GM21526 (cell line): ENCODE data around the gene PRDM11.

ENCODE experiments used
- ATAC-seq: cut with Tn5 transposase; IDR thresholded peaks from one replicate; pipeline ENCODE4 v1.9.1; 2021; ENCODE audit warnings: moderate library complexity; ENCODE audit not compliant: unreplicated experiment, low FRiP score

The PRDM11 gene

GRCh38 chr11:45156201-45156600, 9.8 kb downstream of the PRDM11 start:
- ATAC-seq, result no peak

GRCh38 chr11:45156741-45157140, 10.3 kb downstream of the PRDM11 start:
- no peak for ATAC-seq

GRCh38 chr11:45157247-45158209, 11.1 kb downstream of the PRDM11 start:
- ATAC-seq, result no peak

- no peak for ATAC-seq
Observed at GRCh38 chr11:45158210-45158731, 11.8 kb downstream of the PRDM11 start.

GRCh38 chr11:45158891-45159605, 12.6 kb downstream of the PRDM11 start:
- no peak for ATAC-seq

GRCh38 chr11:45159781-45160365, 13.4 kb downstream of the PRDM11 start:
- ATAC-seq, result no peak

GRCh38 chr11:45161252-45162063, 15.0 kb downstream of the PRDM11 start:
- ATAC-seq, result no peak

- no peak for ATAC-seq
Observed at GRCh38 chr11:45162064-45162375, 15.6 kb downstream of the PRDM11 start.

GRCh38 chr11:45162916-45163879, 16.8 kb downstream of the PRDM11 start:
- no peak for ATAC-seq

GRCh38 chr11:45163956-45164575, 17.6 kb downstream of the PRDM11 start:
- ATAC-seq, result no peak

- no peak for ATAC-seq
Observed at GRCh38 chr11:45165386-45165785, 18.9 kb downstream of the PRDM11 start.

- no peak for ATAC-seq
Observed at GRCh38 chr11:45165806-45166603, 19.6 kb downstream of the PRDM11 start.

- no peak for ATAC-seq
Observed at GRCh38 chr11:45166604-45166897, 20.1 kb downstream of the PRDM11 start.

- no peak for ATAC-seq
Observed at GRCh38 chr11:45167283-45167682, 20.8 kb downstream of the PRDM11 start.

GRCh38 chr11:45168366-45169130, 22.1 kb downstream of the PRDM11 start:
- no peak for ATAC-seq

GRCh38 chr11:45169310-45170072, 23.1 kb downstream of the PRDM11 start:
- no peak for ATAC-seq

GRCh38 chr11:45170484-45170883, 24.0 kb downstream of the PRDM11 start:
- no peak for ATAC-seq
